Activated T-helper 1 cell treated with anti-CD3 and anti-CD28 coated beads, Interleukin-2, amount 50 U/mL, for 16 hours (primary cell): ENCODE data around the gene CUX1.
"Not testable (repeated sequence)": the region's sequence is repeated elsewhere in the genome, so short reads cannot be mapped to it uniquely, and the experiment has no call there.

Experiments used
- DNase-seq, 2 donors: peaks; one replicate each; pipeline ENCODE4 v3.0.0-alpha.2; 2020; ENCODE audit warnings: low read depth in 1 of 2, low spot score in 1 of 2

CUX1 gene

GRCh38 chr7:102039706-102040105 is 222.3 kb downstream of the CUX1 start:
- DNase-seq: no peak

- DNase-seq: no peak
Measured at GRCh38 chr7:102040569-102040968, 223.1 kb downstream of the CUX1 start.

GRCh38 chr7:102042016-102042656 is 224.7 kb downstream of the CUX1 start:
- DNase-seq: no peak

- not testable (repeated sequence) for DNase-seq
Measured at GRCh38 chr7:102042796-102043195, 225.4 kb downstream of the CUX1 start.

- no peak for DNase-seq
Measured at GRCh38 chr7:102044641-102044983, 227.2 kb downstream of the CUX1 start.

GRCh38 chr7:102044984-102045673 is 227.7 kb downstream of the CUX1 start:
- no peak for DNase-seq

GRCh38 chr7:102045681-102046372 is 228.4 kb downstream of the CUX1 start:
- DNase-seq: no peak

GRCh38 chr7:102046373-102047117 is 229.1 kb downstream of the CUX1 start:
- no peak for DNase-seq

GRCh38 chr7:102047167-102047566 is 229.7 kb downstream of the CUX1 start:
- DNase-seq: no peak

GRCh38 chr7:102049765-102050164 is 232.3 kb downstream of the CUX1 start:
- DNase-seq: no peak

GRCh38 chr7:102050864-102051460 is 233.5 kb downstream of the CUX1 start:
- DNase-seq: no peak

- DNase-seq: not testable (repeated sequence)
Measured at GRCh38 chr7:102051736-102052135, 234.3 kb downstream of the CUX1 start.

GRCh38 chr7:102054158-102054557 is 236.7 kb downstream of the CUX1 start:
- no peak for DNase-seq

GRCh38 chr7:102055181-102055976 is 238.0 kb downstream of the CUX1 start:
- no peak for DNase-seq

GRCh38 chr7:102059524-102059923 is 242.1 kb downstream of the CUX1 start:
- no peak for DNase-seq

- DNase-seq: no peak
Measured at GRCh38 chr7:102061354-102061945, 244.0 kb downstream of the CUX1 start.

- DNase-seq: no peak
Measured at GRCh38 chr7:102061981-102062390, 244.6 kb downstream of the CUX1 start.

GRCh38 chr7:102063690-102064180 is 246.3 kb downstream of the CUX1 start:
- no peak for DNase-seq

- DNase-seq: no peak
Measured at GRCh38 chr7:102064361-102065025, 247.1 kb downstream of the CUX1 start.
